ENCODE measurements around the gene C19orf47. TPM values are rescaled to one million over a fixed set of nuclear protein-coding genes. Genes with fewer than 3 reads are reported as not detected.

Gene C19orf47
- total RNA-seq, 1 experiment from 2014 or later = 18.0 TPM

GRCh38 chr19:40272261-40272660 lies 75.9 kb downstream of the C19orf47 start:
- Histone ChIP-seq H3K9ac (ENCODE audit: low read length) (peak overlapping the region; percentile 7; the same call in 1 of the 2 replicates), H3K9me2 (ENCODE audit: insufficient read depth) (no peaks in the 10 kb centered on the region), H3K4me3 (replicated peaks in 1 of 2; ENCODE audit: low read depth in 1 of 2, low read length in 2 of 2) (no peak overlapping the region), H2AFZ (ENCODE audit: low read depth, low read length, poor library complexity, severe bottlenecking) (no peak overlapping the region), H3K4me2 (ENCODE audit: low read length) (no peak overlapping the region), H3K27ac (ENCODE audit: low read depth, low read length) (no peak overlapping the region), H3K9me3 (ENCODE audit: control insufficient read depth in 1 of 2, insufficient read depth in 1 of 2, low read depth in 1 of 2, low read length in 2 of 2) (no peaks in the 10 kb centered on the region), H3K36me3 (ENCODE audit: control insufficient read depth in 1 of 2, insufficient read depth in 2 of 2, low read length in 2 of 2) (0 out of 4 replicates have a peak, but pooled peaks cover 0 to 3% of the 10 kb centered on the region in 2 experiments), H4K20me1 (ENCODE audit: insufficient read depth) (no peaks in the 10 kb centered on the region), H3K4me1 (ENCODE audit: control insufficient read depth in 1 of 2, insufficient read depth in 2 of 2, low read length in 2 of 2) (no peaks in the 10 kb centered on the region), H3K79me2 (ENCODE audit: insufficient read depth, low read length) (peaks cover 68% of the 10 kb centered on the region), H3K27me3 (ENCODE audit: insufficient read depth, low read length) (no peaks in the 10 kb centered on the region)
- RAD21 ChIA-PET (ENCODE audit: low non-redundant PET in 1 of 2, low total read pairs in 2 of 2, uncharacterized antibody in 2 of 2, unreplicated experiment in 2 of 2) = no interaction called here
- DNase-seq (ENCODE audit: low read depth, low spot score) = no peak
- POLR2A ChIA-PET = no interaction called here
- intact Hi-C loops (cut with micrococcal nuclease) = no loop called here
- no TSS peak for BruUV-seq (replicated peaks)
- CTCF ChIA-PET = no interaction called here
- no peak for TF ChIP-seq EZH2phosphoT487 (IDR thresholded peaks at IDR 0.05; ENCODE audit: borderline replicate concordance)
- TF ChIP-seq SRF (IDR thresholded peaks at IDR 0.05; ENCODE audit: low read depth) = no peak
- ATAC-seq = no peak

GRCh38 chr19:40271706-40272105 lies 76.5 kb downstream of the C19orf47 start:
- peaks cover 69% of the 10 kb centered on the region for H3K79me2 ChIP-seq (ENCODE audit: insufficient read depth, low read length)

More at GRCh38 chr19:40271706-40272105, 76.5 kb downstream of the C19orf47 start:
- intact Hi-C loops (cut with micrococcal nuclease) = no loop called here
- no peak overlapping the region for H3K27ac ChIP-seq (ENCODE audit: low read depth, low read length)
- H3K4me2 ChIP-seq (ENCODE audit: low read length) = no peak overlapping the region
- no peak for ATAC-seq
- H3K9me3 ChIP-seq (ENCODE audit: control insufficient read depth in 1 of 2, insufficient read depth in 1 of 2, low read depth in 1 of 2, low read length in 2 of 2) = no peaks in the 10 kb centered on the region
- no peaks in the 10 kb centered on the region for H3K4me1 ChIP-seq (ENCODE audit: control insufficient read depth in 1 of 2, insufficient read depth in 2 of 2, low read length in 2 of 2)
- H3K36me3 ChIP-seq (ENCODE audit: control insufficient read depth in 1 of 2, insufficient read depth in 2 of 2, low read length in 2 of 2) = 0 out of 4 replicates have a peak, but pooled peaks cover 0 to 3% of the 10 kb centered on the region in 2 experiments
- DNase-seq (ENCODE audit: low read depth, low spot score) = no peak
- no peak overlapping the region for H2AFZ ChIP-seq (ENCODE audit: low read depth, low read length, poor library complexity, severe bottlenecking)
- no peak overlapping the region for H3K9ac ChIP-seq (ENCODE audit: low read length)
- H3K27me3 ChIP-seq (ENCODE audit: insufficient read depth, low read length) = no peaks in the 10 kb centered on the region
- CTCF ChIA-PET = no interaction called here
- no peak for TF ChIP-seq CEBPB (IDR thresholded peaks at IDR 0.05; ENCODE audit: low read depth)
- TF ChIP-seq JUND (IDR thresholded peaks at IDR 0.05) = no peak
- no peak for TF ChIP-seq SRF (IDR thresholded peaks at IDR 0.05; ENCODE audit: low read depth)
- TF ChIP-seq EZH2 (IDR thresholded peaks at IDR 0.05) = no peak
- TF ChIP-seq EGR1 (IDR thresholded peaks at IDR 0.05; ENCODE audit: low read depth) = no peak
- TF ChIP-seq EZH2phosphoT487 (IDR thresholded peaks at IDR 0.05; ENCODE audit: borderline replicate concordance) = no peak
- no peak for TF ChIP-seq CTCF (IDR thresholded peaks at IDR 0.05 in 2 of 3, conservative IDR thresholded peaks at IDR 0.05 in 1 of 3; ENCODE audit: borderline replicate concordance in 1 of 3, insufficient read depth in 1 of 3, low read depth in 2 of 3, low read length in 2 of 3)
- TF ChIP-seq ZNF274 (IDR thresholded peaks at IDR 0.05; ENCODE audit: low read depth, low read length) = no peak
- no peaks in the 10 kb centered on the region for H4K20me1 ChIP-seq (ENCODE audit: insufficient read depth)
- no peak overlapping the region for H3K4me3 ChIP-seq (replicated peaks in 1 of 2; ENCODE audit: low read depth in 1 of 2, low read length in 2 of 2)
- H3K9me2 ChIP-seq (ENCODE audit: insufficient read depth) = no peaks in the 10 kb centered on the region
- RAD21 ChIA-PET (ENCODE audit: low non-redundant PET in 1 of 2, low total read pairs in 2 of 2, uncharacterized antibody in 2 of 2, unreplicated experiment in 2 of 2) = no interaction called here
- no TSS peak for BruUV-seq (replicated peaks)
- POLR2A ChIA-PET = no interaction called here
